ENCODE data around the gene RCOR2.

The RCOR2 gene

DNA sequence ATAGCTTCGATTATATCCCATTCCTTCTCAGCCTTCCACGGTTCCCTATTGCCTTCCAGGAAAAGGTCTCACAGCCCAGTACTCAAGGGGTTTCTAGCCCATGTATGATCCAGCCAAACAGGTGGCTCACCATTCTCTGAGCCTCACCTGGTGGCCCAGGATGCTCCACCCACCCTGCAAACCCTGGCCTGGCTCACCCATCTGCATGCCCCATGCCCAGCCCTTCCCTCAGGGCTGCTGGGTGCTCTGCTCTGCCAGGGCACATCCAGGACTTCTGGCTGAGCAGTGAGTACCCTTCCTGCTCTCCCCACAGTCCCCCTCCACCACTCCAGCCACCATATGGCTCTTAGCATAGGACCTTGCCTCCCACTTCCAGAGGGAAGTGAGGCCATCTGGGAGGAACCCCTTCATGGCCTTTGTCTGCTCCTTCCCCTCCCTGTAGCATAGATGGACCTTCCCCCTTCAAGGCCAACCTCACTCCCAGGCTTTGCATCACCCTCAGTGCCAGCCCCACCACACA, 5.8 kb upstream of the RCOR2 start:
- no peak for DNase-seq

- DNase-seq = no peak
Measured at GRCh38 chr11:63920939-63921417, 4.0 kb upstream of the RCOR2 start.

DNA sequence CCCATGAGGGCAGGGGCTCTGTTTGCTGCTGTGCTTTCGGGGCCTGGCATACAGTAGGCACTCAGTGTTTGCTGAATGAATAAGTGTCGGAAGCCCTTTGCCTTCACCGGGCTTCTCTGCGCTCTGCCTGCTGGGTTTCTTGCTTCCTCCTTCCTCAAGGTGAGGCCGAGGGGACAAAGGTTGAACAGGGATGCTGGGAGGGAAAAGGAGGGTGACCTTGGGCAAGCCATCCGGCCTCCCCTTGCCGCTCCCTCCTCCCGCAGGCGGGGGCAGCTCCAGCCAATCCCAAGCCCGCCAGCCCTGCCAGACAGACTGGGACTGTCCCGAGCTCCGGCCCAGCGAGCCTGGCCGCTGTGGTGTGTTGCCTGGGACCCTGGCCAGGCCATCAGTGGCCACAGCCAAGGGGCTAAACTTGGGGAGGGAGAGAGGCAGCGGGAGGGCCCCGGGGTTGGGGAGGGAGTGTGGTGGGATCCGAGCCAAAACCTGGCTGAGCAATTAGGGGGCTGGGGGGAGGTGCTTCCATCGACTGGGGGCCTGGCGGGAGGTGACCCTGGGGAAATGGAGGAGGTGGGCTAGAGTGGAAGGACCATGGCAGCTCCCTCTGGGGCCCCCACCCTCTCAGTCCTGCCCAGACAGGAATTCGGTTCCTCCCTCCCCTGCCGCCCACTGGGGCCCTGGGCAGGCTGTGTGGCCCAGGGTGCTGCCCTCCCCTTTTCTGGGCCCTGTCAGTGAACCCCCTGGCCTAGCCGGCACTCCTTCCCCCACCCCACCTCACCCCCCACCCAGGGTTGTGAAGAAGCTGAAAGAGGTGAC, 3.4 kb upstream of the RCOR2 start:
- DNase-seq = no peak

DNA sequence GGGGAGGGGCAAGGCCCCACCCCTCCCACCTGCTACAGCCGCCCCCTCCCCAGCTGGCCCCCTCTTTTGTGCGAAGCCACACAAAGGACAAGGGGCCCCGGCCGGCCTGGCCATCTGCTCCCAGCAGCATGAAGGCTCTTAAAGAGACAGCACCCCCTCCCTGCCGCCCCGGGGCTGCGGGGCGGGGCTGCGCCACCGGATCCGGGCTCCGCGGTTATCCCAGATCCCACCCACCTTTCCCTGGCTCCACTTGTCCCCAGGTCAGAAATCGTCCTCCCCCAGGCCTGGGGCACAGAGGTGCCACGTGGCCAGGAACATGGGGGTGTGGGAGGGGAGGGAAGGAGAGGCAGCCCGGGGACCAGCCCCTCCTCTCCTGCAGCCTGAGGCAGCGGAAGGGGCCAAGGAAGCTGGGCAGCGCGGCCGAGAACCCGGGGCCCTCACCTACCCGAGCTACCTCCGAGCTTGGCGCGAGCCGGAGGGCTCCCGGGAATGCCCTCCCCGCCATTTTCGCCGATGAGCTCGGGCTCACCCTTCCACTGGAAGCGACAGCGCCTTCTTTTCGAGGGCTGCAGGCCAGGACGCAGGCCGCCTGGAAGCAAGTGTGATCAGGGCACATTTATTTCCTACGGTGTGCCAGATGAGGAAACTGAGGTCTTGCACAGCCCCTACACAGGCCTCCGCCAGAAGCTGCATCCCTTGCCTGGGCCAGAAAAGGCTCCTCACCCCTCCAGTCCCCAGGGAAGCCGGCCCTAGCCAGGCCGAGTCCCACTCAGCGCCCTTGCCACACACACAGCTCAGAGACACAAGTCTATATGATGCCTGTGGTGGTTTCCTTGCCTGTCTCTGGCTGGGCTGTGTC, 2.5 kb upstream of the RCOR2 start:
- DNase-seq = no peak

DNA sequence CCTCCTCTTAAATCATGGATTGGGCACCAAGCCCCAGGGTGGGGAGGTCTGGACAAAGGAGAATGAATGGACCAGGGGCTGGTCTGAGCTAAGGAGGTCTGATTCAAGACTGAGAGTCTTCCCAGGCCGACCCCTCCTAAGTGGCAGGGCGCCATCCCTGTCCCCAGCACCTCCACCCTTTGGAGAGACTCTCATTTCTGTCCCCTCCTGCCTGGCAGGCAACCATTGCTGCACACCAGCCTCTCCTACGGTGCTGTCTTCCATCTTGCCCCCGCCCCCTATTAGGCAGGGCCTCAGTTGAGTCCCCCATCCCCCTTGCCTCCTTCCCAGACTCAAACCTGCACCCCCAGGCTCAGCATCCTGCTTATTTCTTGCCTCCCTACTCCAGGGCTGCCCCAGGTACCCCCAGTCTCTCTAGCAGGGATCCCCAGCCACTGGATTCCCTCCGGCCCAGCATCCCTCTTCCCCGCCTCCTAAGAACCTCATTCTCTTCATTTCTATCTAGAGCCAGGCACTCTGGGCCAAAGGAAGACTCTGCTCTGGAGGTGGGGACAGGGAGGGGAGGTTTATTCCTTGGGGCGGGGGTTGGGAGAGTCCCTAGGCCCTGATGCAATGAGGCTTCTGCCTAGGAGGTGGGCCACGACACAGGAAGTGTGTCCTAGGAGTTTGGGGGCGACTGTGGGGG, 1.7 kb upstream of the RCOR2 start:
- DNase-seq = peak; percentile 28

DNA sequence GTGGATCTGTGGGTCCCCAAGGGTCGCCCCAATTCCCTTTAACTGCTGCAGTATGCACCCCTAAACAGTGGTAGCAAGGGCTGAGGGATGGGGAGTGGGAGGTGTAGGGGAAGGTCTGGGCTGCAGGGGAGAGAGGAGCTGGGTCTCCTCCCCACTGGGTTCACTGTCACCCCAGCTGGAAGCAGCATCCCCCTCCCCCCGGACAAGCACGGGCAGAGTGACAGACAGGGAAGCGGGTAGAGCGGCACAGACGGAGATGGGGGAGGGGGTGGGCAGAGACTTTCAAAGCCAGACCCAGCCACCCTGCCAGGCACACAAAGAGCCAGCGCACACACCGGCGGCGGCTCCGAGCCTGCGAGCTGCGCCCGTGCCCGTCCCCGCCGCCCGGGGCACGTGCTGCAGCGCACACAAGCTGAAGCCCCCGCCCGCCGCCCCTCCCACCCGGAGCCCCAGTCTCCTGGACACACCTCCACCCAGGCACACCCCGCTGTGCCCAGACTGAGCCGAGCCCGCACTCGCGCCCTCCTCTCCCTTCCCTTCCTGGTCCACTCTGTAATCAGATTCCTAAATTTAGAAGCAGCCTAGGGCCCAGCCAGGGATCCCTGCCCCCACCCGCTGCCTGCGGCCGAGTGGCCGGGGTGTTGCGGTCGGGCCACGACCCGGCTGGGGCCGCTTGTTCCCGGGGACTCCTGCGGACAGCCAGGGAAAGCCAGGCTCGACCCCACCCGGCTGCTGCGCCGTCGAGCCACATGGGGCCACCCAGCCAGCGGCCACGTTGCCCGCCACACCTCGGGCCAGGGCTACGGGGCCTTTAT, 935 bp upstream of the RCOR2 start:
- peak; percentile 77 for DNase-seq

- peak; percentile 60 for DNase-seq
Measured at GRCh38 chr11:63915961-63916836, 765 bp downstream of the RCOR2 start.

DNA sequence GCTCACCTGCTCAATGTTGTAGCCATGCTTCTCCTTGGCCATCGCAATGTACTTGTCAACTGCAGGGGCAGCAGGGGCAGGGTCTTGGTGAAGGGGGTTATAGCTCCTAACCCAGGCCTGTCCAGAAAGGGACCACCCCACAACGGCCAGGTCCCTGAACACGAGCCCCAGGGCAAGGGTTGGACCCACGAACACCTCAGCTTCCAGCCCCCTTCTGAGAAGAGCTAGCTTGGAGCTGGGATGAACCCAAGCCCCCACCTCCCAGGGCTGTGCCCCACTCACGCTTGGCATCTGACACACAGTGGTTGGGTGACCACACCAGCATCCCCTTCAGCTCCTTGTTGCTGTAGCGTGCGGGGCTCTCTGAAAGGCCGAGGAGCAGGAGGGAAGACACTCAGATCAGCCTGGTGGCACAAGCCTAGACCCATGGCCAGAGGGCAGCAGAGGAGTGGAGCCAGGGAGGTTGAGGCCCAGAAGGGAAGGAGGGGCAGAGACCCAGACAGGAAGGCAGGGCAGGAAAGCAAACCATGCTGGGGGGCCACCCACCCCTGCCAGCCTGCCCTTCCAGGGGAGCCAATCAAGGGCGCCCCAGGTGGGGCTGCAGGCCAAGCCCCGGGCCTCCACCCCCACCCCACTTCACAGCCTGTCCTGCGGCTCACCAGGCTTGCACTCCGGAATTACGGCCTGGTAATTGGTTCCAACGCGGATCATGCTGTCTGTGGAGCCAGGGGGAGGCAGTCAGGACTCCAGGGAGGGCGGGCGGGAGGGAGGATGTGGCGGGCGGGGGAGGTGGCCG, 1.9 kb downstream of the RCOR2 start:
- DNase-seq = no peak

- DNase-seq = no peak
Measured at GRCh38 chr11:63913866-63914830, 2.8 kb downstream of the RCOR2 start.

DNA sequence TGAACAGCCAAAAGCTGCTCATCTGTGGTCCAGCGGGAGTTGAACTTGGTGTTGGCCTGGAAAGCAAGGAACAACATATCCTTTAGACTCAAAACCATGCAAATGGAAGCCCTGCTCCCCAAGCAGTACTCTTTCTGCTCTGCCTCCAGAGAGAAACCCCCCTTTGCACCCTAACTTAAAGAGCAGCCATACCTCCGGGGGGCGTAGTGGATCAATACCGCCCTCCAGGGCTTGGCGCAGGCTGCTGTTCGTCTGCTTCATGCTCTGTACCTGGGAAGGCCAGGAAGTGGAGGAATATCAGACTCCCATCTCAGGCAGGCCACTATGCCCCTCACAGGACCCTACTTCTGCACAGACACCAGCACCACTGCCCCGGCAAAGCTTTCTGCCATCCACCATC, 4.3 kb downstream of the RCOR2 start:
- no peak for DNase-seq

DNA sequence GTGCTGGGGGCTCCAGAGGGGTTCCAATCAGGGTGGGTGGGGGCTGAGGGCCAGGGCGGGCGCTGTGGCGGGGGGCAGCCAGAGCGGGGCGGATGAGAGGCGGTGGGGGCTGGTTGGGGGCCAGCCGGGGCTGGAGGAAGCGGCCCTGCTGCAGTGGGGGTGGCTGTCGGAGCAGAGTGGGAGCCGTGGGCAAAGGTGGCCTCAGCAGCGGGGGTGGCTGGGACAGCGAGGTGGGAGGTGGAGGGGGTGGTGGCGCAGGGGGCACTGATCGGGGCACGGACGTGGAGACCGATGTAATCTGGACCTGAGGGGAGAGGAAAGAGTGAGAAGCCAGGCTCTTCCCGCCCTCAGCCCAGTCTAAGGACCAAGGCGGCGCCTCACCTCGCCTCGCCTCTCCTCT, 5.1 kb downstream of the RCOR2 start:
- DNase-seq = no peak

- DNase-seq = no peak
Measured at GRCh38 chr11:63911440-63911839, 5.5 kb downstream of the RCOR2 start.

DNA sequence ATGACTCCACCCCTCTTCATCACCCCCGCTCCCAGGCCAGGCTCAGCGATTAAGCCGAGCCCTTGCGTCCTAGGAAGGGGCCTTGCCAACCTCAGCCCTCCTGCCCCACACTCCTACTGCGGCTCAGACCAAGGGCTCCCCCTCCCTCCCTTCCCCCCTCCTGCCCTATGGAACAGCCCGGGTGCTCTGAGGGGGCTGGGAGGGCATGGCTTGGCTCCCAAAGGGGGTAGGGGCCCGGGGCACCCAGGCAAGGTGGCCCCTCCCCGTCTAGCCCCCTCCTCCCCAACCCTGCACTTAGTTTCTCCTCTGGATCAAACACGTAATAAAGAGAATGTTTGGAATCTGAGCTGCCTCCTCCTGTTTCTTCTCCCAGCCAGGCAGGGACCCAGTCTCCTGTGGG, 6.3 kb downstream of the RCOR2 start:
- no peak for DNase-seq

GRCh38 chr11:63909591-63910506, 7.1 kb downstream of the RCOR2 start:
- no peak for DNase-seq

GRCh38 chr11:63908631-63909401, 8.1 kb downstream of the RCOR2 start:
- no peak for DNase-seq

DNA sequence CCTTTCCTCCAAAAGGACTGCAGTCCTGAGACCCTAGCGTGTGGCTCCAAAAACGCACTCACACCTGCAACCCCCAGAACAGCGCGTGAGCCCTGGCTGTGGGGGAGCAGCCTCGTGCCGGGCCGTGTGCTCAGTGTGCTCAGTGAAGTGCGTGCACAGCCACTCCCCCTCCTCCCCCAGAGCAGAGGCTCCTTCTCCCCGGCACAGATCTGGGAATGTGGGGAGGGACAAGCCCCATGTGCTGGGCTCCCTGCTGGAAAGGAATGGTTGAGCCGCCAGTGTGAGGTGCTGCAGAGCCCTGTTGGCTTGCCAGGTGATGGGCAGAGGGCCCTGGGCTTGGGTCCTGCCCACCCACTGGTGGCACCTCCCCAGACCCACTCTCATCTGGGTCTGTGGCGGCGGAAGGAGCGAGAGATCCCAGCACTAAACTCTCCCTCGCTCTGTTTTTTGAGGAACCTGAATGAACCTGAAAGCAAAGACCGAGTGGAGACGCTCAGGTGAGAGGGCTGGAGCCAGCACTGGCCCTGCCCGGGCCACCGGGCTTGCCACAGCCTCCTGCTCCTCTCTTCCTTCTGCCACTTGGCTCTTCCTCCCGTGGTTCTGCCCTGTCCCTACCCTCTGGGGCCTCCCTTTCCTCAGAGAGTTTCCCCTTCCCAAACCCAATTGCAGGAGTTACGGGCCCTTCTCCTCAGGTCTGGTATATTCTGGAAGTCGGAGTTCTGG, 9.0 kb downstream of the RCOR2 start:
- DNase-seq = no peak

Data from OCI-M1 (cell line).